ACHN (cell line): Measurements from ENCODE around the gene MTX3.

Experiments
- DNase-seq: peaks from one replicate; pipeline ENCODE4 v3.0.0-alpha.2; 2015
- in situ Hi-C: cut with HindIII; loops from 2 replicates; pipeline ENCODE4 v1.10.0; 2017; ENCODE audit warnings: low sequenced_read_pairs, low pct_ligation_motif_present, low pct_unique_long_range_greater_than_20kb

MTX3 gene

DNA sequence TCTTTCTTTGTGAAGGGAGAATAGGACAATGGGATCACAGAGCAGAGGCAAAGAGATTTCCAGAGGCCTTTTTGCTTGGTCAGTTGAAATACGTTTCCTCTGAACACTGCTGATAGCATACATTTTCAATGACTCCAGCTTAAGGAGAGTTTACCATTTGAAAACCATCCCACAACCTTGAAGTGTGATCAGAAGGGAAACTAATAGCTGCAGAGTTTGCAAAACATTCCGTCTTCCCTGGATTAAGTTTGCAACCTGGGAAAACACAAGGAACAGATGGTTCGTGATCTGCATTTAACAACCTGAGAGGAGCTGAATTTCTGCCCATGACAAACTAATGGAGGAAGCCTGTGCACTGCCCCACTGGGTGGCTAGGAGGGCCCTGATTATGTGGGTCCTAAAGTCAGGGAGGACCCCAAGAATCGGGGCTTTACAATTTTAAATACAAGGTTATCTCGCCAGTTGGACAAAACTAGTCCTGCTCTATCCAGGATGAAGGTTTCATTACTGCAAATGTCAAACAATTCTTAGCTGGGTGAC, 35.6 kb downstream of the MTX3 start:
- no peak for DNase-seq
- in situ Hi-C loops, result no loop called here

GRCh38 chr5:79954620-79955019, 36.4 kb downstream of the MTX3 start:
- in situ Hi-C loops, result no loop called here
- no peak for DNase-seq

DNA sequence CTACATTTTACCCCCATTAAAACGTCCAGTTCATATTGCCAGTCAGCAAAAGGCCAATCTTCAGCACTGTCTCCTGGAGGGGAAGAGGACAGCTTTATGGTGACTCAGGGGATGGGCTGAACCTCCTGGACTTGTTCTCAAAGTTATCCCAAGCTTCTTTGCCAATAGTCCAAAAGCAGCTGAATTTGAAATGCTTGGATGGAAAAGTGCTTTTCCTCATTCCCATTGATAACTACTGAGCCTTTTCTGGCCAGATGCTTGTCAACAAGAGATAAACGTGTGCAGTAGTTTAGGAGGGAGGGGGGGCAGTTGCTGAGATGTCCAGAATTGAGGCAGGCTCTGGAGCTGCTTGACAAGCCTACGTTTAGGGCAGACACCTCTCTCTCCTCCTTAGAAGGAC, 43.5 kb downstream of the MTX3 start:
- DNase-seq, result no peak
- in situ Hi-C loops, result no loop called here

- no peak for DNase-seq
- in situ Hi-C loops, result no loop called here
Observed at GRCh38 chr5:79938468-79938867, 52.6 kb downstream of the MTX3 start.

DNA sequence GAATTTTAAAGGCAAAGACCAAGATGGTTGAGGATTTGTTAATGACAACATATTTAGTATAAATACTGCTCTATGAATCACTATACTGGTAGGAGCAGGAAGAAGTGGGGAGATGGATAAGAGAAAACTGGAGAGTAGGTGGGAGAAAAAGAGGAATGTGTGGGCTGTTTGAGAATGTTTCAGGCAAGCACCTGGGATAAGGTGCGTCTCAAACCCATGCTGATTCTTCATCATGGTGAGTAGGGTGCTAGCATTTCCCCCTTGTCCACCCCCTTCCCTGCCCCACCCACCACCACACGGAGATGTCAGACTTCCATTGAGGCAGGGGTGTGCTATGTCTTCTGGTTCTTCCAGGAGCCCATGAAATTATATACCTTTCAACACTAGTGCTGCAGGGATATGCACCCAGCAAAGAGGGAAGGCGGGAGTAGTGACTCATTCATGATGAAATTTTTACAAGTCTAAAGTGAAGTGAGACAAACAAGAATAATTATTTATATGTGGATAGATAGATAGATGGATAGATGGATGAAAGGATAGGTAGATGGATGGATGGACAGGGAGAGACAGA, 54.3 kb downstream of the MTX3 start:
- in situ Hi-C loops, result no loop called here
- DNase-seq, result no peak

DNA sequence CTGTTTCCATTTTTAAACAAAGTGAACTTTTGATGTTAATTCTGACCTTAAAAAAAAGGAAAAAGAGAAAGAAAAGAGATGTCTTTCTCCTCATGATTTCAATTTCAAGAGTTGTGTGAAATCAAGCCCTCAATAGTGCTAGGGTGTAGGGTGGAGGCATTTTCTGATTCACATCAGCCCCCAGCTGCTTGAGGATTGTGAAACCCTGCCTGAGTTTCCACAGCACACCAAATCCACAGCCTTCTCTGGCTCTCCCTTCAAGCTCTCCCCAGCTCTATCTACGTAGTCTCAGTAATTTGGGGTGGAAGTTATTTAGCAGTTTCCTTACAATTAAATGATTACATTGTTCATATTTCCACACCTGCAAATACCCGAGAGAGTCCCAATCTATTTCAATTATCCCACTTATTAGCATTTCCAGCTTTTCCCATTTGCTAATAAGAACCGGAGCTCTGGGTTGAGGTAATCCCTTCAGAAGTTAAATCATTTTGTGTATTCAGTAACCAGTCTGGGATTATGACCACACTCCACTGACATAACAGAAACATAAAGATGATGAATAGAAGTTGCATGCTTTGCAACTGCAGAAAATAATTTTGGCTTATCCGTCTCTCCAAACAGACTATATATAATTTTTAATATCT, 54.9 kb downstream of the MTX3 start:
- in situ Hi-C loops, result no loop called here
- DNase-seq, result no peak

- in situ Hi-C loops, result no loop called here
- DNase-seq, result no peak
Observed at GRCh38 chr5:79934681-79935080, 56.4 kb downstream of the MTX3 start.

GRCh38 chr5:79932510-79933504, 58.3 kb downstream of the MTX3 start:
- in situ Hi-C loops, result no loop called here
- DNase-seq, result no peak

GRCh38 chr5:79931866-79932265, 59.2 kb downstream of the MTX3 start:
- in situ Hi-C loops, result no loop called here

GRCh38 chr5:79931409-79931808, 59.7 kb downstream of the MTX3 start:
- DNase-seq, result no peak
- in situ Hi-C loops, result no loop called here

More at GRCh38 chr5:79931866-79932265, 59.2 kb downstream of the MTX3 start:
- DNase-seq, result no peak

DNA sequence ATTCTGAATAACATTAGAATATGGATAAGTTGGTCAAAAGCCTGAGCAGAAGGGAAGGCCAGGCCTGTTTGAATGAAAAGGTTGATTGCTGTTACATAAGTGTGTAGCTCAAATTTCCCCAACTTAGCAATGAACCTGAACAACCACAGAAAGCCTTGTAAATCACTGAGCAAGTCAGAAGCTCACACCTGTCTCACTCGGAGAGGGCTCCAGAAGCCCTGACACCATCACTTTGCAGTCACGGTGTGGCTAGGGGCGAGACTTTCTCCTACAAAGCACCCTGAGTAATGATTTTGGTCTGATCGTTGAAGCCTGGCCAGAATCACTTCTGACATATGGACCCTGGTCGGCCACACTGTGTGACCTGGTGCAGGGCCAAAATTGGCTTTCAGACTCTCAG, 62.0 kb downstream of the MTX3 start:
- DNase-seq, result no peak
- in situ Hi-C loops, result no loop called here
